Activated CD4-positive, CD25-positive, alpha-beta regulatory T cell (primary cell): ENCODE results near the gene UTF1.

Experiments used
- DNase-seq, 4 experiments: peaks; one replicate each; lab custom pipeline; 2025; lab: John Stamatoyannopoulos, UW

Gene UTF1

DNA sequence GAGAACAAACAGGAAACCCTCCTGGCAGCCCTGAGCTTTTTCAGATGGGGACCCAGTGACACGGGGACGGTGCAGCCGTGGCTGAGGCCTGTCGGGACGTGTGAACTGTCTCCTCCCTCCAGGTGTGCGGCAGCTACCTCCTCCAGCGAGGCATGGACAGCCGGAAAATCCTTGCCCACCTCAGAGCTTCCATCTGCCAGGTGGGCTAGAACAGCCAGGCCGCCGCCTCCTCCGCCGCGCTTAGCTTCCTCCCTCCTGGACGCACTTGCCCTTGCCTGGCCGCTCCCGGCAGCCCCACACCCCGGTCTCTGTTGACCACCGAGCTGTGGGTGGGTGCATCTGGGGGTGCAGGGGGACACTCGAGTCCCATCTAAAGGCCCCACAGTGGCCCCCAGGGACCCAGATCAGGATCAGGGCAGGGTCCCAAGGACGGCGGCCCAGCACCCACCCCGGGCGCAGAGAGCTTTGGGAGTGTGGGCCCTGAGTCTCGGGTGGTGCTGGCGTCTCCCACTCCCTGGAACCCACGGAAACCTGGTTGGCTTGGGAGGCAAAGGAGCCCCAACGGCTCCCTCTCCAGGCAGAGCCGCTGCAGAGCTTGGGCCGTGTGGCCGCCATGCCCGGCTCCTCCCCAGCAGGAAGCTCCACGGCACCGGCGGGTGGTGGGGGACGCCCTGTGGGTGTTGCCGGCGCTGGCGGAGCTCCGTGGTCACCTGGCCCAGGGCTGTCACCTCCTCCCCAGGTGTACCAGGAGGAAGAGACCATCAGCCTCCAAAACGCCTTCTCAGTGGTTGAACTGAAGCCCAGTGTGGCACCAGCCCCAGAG lies 32.9 kb upstream of the UTF1 start:
- no peak for DNase-seq

DNA sequence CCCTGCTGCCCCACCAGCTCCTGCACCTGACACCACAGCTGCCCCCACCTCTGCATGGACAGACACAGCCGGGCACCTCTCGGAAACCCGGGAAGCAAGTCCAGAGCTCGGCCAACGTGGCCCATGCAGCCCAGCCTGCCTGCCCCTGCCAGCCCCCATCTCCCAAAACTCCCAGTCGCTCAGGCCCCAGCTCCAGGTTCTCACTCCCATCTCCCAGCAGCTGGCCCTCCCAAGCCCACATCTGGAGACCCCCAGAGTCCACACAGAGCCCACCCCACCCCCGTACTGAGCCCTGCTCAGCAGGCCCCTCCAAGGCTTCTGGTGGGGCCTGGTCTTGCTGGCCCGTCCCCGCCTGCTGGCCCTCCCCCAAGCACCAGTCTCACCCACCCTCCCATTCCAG lies 32.2 kb upstream of the UTF1 start:
- DNase-seq = no peak

DNA sequence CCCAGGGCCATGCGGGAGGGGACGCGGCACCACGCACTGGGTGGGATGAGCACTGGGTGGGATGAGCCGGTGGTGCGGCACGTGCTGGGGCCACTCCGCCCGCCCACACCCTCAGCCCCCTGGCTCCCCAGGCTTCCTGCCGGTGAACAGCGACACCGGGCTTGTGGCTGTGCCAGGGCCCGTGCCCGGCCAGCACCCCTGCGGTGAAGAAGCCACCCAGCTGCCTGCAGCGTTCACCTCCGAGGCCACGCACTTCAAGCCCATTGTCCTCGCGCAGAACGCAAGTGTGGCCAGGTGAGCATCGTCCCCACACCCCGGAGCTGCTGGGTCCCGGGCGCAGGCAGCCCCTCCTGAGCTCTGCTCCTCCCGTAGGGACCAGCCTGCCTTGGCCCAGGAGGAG lies 31.8 kb upstream of the UTF1 start:
- no peak for DNase-seq

DNA sequence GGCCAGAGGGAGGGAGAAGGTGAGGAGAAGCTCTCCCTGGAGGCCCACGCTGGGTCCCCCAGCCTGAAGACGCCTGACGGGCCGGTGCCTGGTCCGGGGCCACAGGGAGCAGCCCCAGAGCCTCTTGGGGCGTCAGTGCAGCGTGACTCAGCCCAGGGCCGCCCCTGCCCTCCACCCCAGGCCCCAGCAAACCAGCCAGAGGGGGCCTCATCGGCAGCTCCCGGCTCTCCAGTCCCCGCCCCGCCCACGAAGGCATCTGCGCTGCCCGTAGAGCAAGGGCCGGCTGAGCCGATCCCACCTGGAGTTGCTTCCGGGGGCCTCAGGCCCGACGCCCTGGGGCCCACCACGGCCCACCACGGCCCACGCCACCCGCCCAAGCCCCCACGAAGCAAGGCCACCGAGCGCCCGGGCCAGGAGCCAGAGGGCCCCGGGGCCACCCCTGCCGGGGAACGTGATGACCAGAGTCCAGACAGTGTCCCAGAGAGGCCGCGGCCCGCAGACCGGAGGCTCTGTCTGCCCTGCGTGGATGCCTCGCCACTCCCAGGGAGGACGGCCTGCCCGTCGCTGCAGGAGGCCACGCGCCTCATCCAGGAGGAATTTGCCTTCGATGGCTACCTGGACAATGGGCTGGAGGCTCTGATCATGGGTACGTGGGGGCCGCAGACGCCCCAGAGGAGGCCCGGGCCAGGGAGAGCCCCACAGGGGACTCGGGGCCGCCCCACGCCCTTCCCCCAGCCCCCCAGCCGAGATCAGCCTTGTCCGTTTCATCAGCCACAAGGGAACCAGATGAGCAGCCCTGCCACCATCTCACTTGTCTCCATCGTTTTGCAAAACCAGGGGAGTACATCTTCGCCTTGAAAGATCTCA lies 31.2 kb upstream of the UTF1 start:
- no peak for DNase-seq

DNA sequence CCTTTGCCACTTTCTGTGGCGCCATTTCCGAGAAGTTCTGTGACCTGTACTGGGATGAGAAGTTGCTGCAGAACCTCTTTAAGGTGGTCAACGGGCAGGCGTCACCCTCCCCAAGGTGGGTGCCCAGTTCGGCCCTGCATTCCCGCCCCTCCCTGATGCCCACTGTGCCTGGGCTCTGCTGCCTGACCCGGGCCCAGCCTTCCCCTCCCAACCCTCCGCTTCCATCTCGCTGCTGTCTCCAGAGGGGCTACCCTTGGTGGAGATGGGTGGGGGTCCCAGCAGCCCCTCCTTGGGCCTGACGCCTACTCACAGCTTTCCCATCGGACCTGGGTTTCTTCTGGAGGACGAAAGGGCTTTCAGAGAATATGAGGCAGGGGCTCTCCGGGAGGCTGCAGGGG lies 30.5 kb upstream of the UTF1 start:
- no peak for DNase-seq

DNA sequence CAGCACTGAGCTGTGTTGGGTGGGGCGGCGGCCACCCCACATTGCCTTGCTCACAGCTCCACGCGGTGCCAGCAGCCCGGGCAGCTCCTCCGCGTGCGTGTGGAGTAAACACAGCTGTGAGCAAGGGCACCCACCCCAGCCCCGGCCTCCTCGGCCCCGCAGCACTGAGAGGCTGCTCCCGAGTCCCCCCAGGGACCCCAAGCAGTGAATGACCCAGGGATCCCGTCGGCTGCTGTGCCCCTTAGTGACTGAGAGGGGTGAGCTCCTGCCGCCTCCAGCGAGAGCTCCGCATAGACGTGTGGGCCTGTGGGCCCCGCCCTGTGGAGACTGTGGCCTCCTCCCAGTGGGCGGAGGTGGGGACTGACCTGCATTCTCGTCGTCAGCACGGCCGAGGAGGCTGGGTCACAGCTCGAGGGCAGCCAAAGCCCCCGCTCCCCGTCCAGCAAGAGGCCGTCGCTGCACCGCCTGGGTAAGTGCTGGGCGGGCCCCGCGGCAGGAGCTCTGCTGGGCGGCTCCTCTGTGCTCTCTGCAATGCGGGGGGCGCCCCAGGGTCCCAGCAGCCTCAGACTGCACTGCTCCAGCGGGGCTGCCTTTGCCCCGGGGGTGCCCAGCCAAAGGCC lies 29.9 kb upstream of the UTF1 start:
- DNase-seq = no peak

DNA sequence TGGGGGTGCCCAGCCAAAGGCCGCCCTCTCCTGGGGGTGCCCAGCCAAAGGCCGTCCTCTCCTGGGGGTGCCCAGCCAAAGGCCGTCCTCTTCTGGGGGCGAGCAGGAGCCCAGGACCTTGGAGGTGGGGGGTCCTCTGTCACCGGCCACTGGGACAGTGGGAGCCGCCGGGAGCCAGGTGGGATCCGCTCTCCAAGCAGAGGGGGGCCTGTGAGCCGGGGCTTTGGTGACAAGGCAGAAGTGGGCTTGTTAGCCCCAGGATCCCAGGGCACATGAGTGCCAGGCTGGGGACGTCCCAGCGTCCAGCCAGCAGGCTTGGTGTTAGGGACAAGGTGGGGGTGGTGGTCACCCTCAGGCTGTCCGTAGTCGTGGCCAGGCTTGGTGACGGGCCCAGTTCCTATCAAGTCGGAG lies 29.4 kb upstream of the UTF1 start:
- DNase-seq = no peak

DNA sequence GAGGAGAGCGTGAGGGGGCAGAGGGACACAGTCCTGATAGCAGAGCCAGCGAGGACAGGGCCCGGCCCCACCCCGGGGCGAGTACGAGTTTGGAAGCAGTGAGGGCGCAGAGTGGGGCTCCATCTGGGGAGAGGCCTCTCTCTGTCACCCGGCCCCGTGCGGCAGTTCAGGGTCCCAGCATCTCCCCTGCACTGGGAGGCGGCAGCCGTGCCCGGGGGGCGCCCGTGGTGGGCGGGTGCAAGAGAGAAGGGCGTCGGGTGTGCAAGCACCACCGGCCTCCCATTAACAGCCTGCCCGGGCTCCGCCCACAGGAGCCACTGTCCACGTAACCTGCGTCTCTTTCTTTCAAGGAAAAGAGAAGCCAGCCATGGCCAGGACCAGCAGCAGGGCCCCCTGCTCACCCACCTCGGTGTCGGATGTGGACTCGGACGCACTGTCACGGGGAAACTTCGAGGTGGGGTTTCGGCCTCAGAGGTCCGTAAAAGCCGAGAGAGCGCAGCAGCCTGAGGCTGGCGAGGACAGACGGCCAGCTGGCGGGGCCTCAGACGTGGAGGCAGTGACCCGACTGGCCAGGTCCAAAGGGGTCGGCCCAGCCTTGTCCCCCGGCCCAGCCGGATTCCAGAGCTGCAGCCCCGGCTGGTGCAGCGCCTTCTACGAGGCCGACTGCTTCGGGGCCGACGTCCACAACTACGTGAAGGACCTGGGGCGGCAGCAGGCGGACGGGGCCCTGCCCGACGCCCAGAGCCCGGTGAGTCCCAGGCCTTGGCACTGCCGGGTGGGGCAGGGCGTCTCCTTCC lies 28.7 kb upstream of the UTF1 start:
- DNase-seq = no peak

DNA sequence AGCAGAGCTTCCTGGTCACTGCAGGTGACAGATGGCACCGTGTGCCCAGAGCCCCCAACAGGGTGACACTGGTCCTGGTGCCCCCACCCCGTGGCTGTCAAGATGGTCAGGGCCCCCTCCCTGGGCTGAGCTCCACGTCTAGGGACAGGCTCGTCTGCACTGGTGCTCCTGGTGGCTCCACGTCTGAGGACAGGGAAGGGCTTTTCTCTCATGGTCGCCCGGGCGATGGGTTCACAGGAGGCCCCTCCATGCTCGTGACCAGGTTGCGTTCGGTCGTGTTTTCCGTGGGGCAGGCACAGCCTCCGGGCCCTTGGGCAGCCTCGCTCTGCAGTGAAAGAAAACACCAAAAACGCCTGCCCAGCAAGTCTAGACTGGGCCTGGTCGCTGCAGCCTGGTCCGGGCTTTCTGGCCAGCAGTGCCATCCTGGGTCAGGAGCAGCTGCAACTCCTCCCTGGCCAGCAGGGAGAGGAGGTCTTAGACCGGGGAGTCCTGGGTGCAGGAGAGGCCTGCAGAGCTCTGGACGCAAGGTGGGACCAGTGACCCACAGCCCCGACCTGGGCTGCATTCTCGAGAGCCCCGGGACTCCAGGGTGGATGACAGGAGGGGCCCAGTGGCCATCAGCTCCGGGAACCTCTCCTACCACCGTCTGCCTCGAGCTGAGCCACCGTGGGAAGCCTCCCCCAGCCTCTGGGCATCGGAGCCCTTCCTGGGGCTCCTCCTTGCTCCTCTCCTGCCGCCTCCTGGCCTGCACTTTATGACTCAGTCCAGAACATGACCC lies 27.9 kb upstream of the UTF1 start:
- DNase-seq = no peak

DNA sequence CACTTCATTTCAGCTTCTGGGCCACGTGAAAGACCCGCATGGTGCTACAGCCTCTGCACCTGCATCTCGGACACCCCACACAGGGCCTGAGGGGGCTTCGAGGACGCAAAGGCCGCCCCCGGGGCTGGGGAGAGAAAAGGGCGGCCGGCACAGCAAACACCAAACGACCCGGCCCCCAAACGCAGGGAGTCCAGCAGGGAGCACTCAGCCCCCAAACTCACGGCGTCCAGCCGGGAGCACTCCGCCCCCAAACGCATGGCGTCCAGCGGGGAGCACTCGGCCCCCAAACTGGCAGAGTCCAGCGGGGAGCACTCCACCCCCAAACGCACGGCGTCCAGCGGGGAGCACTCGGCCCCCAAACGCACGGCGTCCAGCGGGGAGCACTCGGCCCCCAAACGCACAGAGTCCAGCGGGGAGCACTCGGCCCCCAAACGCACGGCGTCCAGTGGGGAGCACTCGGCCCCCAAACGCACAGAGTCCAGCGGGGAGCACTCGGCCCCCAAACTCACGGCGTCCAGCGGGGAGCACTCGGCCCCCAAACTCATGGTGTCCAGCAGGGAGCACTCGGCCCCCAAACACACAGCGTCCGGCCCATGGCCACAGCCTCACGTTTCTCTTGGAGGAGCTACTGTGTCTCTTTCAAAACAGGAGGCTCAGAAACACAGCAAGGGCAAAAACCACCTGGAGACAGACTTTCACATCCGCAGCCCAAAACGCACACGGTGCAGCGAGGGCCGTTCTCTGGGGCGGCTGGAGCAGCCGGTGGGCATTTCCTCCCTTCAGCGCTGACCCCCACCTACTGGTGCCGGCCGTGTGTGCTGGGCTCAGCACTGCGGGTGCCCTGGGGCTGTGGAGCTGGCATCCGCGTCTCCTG lies 27.0 kb upstream of the UTF1 start:
- DNase-seq = no peak

DNA sequence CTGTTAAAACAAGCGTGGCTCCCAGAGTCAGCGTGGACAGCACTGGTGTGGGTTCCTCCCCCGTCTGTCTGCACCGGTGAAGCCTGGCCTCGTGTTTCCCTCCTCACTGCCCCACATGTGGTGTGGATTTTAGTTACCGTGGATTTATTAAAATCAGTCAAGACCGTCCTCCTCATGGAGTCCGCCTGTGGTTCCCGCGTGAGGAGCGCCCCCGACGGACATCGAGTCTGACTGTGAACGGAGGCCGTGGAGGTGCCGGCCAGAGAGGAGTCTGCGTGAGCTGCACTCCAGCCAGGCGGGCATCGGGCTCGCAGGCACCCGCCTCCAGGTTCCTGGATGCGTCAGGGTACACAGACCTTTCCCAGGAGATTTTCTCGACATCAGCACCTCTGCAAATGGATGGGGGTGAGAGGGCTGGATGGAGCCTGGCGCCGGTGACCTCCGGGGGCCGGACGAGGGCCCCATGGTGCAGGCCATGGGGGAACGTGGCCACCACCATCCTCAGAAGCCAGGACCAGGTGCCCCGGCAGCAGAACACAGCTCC lies 26.3 kb upstream of the UTF1 start:
- DNase-seq = no peak

DNA sequence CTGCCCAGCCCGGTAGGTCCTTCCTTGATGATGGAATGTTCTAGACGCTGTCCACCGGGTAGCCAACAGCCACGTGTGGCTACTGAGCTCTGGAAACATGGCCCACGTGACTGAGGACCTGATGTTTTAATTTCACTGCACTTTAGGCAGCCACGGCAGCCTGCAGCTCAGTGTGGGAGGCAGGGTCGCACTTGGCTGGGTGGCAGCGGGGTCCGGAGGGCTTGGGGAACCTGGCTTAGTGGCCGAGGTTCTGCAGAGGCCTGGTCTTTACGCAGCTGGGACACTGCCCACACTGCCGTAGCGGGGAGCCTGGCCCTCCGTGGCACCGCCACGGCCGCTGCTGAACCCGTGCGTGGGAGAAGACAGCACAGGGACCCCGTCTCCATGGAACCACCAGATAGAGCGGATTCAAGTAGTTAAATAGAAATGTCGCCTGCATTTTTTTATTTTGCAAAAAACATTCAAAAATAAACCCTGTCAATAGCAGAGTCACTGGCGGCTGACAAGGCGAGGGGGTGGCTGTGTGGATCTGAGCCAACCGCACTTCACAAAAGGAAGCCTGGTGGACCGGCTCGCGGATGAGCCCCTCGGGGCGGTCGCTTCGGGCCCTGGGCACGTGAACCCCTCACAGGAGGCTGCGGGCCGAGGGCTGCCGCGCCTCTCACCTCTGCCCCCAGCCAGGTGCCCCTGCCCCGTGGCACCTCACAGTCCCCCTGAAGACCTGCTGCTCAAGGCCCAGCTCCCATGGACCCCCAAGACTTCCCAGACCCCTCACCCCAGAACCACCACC lies 25.6 kb upstream of the UTF1 start:
- DNase-seq = no peak

DNA sequence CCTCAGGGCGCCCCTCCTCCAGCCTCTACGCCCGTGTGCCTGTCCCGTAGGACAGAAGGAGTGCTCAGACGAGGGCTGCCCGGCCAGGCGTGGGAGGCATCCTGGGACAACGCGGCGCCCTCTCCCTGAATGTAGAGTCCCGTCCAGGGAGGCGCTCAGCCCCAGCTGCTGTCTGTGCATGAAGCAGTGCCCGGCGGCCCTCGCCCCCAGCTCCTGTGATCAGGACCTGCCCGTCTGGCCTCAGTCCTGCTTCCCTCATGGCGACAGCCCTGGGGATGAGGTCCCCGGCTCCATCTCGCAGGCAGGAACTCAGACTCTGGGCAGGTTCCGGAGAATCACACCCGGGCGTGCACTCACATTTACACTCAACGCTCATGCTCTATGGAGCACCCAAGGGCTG lies 24.9 kb upstream of the UTF1 start:
- DNase-seq = no peak

DNA sequence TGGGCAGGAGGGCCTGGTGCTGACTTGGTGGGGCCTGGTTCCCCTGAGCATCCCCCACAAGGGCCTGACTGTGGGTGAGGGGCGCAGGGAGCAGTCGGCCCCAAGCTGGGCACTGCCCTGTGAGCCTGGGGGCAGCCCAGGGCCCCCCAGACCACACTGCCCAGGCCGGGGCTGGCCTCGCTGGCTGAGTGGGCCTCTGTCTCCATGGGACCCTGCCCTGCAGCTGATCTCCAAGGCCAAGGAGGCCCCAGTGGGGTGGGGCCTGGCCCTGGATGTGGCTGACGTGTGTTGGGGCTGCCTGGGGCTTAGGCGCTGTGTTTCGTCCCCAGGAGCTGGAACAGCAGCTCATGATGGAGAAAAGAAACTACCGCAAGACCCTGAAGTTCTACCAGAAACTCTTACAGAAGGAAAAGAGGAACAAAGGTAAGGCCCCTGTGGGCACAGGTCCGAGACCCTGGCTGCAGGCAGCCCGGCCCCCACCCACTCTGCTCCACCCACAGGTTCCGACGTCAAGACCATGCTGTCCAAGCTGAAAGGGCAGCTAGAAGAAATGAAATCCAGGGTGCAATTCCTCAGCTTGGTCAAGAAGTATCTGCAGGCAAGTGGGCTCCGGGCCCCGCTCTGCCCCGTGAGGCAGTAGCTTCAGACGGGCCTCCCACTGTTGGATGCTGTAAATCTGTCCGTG lies 23.5 kb upstream of the UTF1 start:
- no peak for DNase-seq

DNA sequence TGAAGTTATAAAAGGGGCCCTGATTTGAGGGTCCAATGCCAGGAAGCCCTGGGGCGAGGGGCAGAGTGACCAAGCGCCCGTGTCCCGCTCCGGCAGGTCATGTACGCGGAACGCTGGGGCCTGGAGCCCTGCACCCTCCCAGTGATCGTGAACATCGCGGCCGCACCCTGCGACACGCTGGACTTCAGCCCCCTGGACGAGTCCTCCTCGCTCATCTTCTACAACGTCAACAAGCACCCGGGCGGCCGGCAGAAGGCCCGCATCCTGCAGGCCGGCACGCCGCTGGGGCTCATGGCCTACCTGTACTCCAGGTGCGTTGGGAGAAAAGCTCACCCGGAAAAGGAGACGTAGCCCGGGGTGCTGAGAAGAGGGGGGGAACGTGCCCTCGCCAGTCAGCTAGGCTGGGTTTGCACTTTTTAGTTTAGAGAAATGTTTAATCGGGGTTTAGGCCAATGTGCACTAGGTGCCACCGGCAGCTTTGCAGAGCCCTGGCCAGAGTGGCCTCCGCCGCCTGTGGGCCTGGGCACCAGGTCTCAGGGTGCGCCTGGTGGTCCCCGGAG lies 22.9 kb upstream of the UTF1 start:
- no peak for DNase-seq

DNA sequence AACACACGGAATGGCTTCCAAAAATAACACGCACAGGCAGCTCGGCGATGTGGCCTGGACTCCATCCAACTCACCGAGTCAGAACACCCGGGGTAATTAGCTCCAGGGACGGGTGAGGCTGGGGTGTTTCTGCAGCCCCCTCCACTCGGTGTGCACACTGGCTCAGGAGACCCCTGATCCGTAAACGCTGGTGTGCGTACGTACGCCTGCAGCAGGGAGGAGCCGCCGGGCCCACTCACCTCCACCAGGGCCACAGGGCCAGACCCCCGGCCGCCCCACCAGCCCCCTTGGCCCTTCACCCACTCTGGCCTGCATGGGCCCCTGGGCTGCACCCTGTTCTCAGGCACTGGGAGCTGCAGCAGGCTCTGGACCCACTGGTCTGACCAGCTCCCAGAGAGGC lies 22.4 kb upstream of the UTF1 start:
- no peak for DNase-seq

DNA sequence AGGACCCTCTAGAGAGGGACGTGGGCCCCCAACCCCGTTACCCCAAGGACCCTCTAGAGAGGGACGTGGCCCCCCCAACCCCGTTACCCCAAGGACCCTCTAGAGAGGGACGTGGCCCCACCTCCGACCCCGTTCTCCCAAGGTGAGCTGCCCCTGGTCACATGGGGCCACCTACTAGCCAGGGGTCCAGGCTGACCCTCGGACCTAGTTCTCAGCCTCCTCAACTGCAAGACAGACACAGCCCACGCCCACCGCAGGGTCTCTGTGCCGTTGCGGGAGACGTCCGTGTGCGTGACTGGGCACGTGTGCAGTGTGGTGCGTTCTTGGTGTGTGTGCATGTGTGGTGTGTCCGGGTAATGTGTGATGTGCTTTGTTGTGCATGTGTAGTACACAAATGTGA lies 21.6 kb upstream of the UTF1 start:
- no peak for DNase-seq

DNA sequence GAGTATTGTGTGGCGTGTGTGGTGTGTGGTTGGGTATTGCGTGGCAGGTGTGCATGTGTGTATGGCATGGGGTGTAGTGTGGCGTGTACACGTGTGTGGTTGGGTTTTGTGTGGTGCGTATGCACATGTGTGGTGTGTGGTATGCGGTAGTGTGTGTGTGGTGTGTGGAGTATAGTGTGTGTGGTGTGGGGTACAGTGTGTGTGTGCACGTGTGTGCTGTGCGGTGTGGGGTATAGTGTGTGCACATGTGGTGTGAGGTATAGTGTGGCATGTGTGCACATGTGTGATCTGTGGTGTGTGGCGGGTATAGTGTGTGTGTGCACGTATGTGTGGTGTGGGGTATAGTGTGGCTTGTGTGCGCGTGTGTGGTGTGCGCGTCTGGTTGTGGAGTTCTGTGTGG lies 20.9 kb upstream of the UTF1 start:
- no peak for DNase-seq
